SJCRH30 (cell line): ENCODE data around the gene RER1. TPM values are rescaled to one million over a fixed set of nuclear protein-coding genes. Genes with fewer than 3 reads are reported as not detected.

Experiments used
- DNase-seq, 2 experiments: peaks; one replicate each; pipeline ENCODE4 v3.0.0-alpha.2; 2015 to 2020
- H3K27ac ChIP-seq: fragments of 250-450 bp; sonication (Bioruptor Pico); 2 replicates; pipeline ENCODE4 v1.5.1; 2020; ENCODE audit warnings: mild to moderate bottlenecking, moderate library complexity
- H3K27me3 ChIP-seq: fragments of 250-450 bp; sonication (Bioruptor Pico); 2 replicates; pipeline ENCODE4 v1.5.1; 2020; ENCODE audit warnings: mild to moderate bottlenecking, moderate library complexity
- H3K36me3 ChIP-seq: fragments of 250-450 bp; sonication (Bioruptor Pico); 2 replicates; pipeline ENCODE4 v1.5.1; 2020; ENCODE audit warnings: mild to moderate bottlenecking, moderate library complexity
- H3K4me1 ChIP-seq: fragments of 250-450 bp; sonication (Bioruptor Pico); 2 replicates; pipeline ENCODE4 v1.5.1; 2020; ENCODE audit warnings: mild to moderate bottlenecking, moderate library complexity
- H3K4me3 ChIP-seq: fragments of 250-450 bp; sonication (Bioruptor Pico); 2 replicates; pipeline ENCODE4 v1.5.1; 2020; ENCODE audit warnings: mild to moderate bottlenecking, moderate library complexity
- H3K9me3 ChIP-seq: fragments of 250-450 bp; sonication (Bioruptor Pico); replicated peaks from 2 replicates; pipeline ENCODE4 v1.5.1; 2020; ENCODE audit warnings: mild to moderate bottlenecking, moderate library complexity
- total RNA-seq: library from RNA; depleted of rRNA; stranded (reverse); fragments of >200 nt; shearing (Covaris generic); gene quantifications from 2 replicates; pipeline ENCODE4 v1.2.3, GENCODE V29; 2014

RER1 gene
- total RNA-seq, 1 experiment from 2014 or later = 145 TPM

DNA sequence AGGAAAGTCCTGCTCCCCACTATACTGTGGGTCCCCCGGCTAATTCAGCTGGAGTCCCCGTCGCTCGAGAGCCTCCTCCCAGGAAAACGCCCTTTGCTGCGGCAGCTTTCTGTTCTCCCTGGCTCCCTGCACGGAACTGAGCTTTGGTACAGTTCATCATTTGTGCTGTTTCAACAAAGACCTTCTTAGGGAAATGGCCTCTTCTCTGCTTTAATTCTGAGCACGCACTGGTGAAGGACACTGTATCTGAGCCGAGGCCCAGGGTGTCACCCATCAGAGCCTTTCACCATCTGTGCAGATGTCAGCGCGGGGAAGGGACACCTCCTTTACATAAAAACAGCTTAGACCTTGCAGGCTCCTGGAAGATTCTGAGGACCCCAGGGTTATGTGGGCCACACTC lies 34.3 kb downstream of the RER1 start:
- no peaks in the 10 kb centered on the region for H3K4me1 ChIP-seq
- H3K27ac ChIP-seq = no peak overlapping the region
- H3K27me3 ChIP-seq = peaks cover 30% of the 10 kb centered on the region
- H3K9me3 ChIP-seq = peaks cover 3% of the 10 kb centered on the region; the same call in 1 of the 2 replicates
- H3K36me3 ChIP-seq = no peaks in the 10 kb centered on the region
- H3K4me3 ChIP-seq = no peak overlapping the region
- no peak for DNase-seq

- Histone ChIP-seq H3K27me3 (peaks cover 36% of the 10 kb centered on the region), H3K36me3 (no peaks in the 10 kb centered on the region), H3K4me3 (no peak overlapping the region), H3K4me1 (no peaks in the 10 kb centered on the region), H3K9me3 (peaks cover 3% of the 10 kb centered on the region; the same call in 1 of the 2 replicates), H3K27ac (no peak overlapping the region)
- no peak for DNase-seq
Measured at GRCh38 chr1:2426540-2426939, 34.9 kb downstream of the RER1 start.

- Histone ChIP-seq H3K4me3 (no peak overlapping the region), H3K27ac (no peak overlapping the region), H3K27me3 (peaks cover 41% of the 10 kb centered on the region), H3K36me3 (no peaks in the 10 kb centered on the region), H3K9me3 (peaks cover 3% of the 10 kb centered on the region; the same call in 1 of the 2 replicates), H3K4me1 (no peaks in the 10 kb centered on the region)
- no peak for DNase-seq
Measured at GRCh38 chr1:2427051-2427450, 35.4 kb downstream of the RER1 start.

- Histone ChIP-seq H3K27me3 (peaks cover 51% of the 10 kb centered on the region), H3K27ac (no peak overlapping the region)
- no peak for DNase-seq
Measured at GRCh38 chr1:2427976-2428375, 36.3 kb downstream of the RER1 start.

GRCh38 chr1:2428490-2428889 lies 36.8 kb downstream of the RER1 start:
- H3K4me1 ChIP-seq = no peaks in the 10 kb centered on the region
- no peak overlapping the region for H3K27ac ChIP-seq
- no peaks in the 10 kb centered on the region for H3K36me3 ChIP-seq
- H3K4me3 ChIP-seq = no peak overlapping the region
- H3K9me3 ChIP-seq = peaks cover 3% of the 10 kb centered on the region; the same call in 1 of the 2 replicates
- peaks cover 56% of the 10 kb centered on the region for H3K27me3 ChIP-seq
- no peak for DNase-seq

More at GRCh38 chr1:2427976-2428375, 36.3 kb downstream of the RER1 start:
- H3K9me3 ChIP-seq = peaks cover 3% of the 10 kb centered on the region; the same call in 1 of the 2 replicates
- H3K36me3 ChIP-seq = no peaks in the 10 kb centered on the region
- H3K4me1 ChIP-seq = no peaks in the 10 kb centered on the region
- H3K4me3 ChIP-seq = no peak overlapping the region

DNA sequence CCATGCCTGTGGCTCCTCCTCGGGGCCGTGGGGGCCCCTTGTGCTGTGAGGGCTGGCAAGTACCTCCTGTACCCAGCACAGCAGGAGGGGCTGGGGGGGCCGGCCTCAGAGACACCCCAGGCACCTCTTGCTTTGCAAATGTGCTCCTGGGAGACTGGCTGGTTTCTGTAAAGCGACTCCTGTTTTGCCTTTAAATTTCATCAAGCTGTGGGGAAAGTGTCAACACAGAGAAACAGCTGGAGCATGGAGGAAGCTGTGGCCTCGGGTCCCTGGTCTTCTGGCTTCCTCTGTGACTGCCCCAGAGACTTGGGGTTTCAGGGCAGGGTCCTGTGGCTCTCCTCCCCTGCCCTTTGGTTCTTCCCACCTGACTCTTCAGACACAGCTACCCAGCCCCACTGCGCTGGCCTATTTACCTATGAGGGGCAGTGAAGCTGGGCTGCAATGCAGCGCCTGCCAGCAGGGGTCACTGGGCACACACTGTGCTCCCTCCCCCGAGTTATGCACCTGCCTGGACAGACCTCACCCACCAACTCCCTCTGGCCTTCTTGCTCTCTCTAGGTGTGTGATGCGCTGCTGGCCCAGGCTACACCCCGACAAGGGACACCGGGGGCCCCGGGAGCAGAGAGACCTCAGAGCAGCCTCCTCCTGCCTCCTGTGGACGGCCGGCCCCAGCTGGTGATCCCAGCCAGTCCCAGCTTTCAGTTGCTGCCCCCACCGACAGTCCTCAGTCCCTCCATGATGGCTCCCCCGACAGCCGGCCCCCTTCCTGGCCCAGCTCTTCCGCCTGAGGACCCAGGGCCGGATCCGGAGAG lies 38.3 kb downstream of the RER1 start:
- Histone ChIP-seq H3K36me3 (no peaks in the 10 kb centered on the region), H3K27me3 (peaks cover 71% of the 10 kb centered on the region), H3K9me3 (peaks cover 3% of the 10 kb centered on the region; the same call in 1 of the 2 replicates), H3K4me3 (no peak overlapping the region), H3K4me1 (no peaks in the 10 kb centered on the region), H3K27ac (no peak overlapping the region)
- no peak for DNase-seq

DNA sequence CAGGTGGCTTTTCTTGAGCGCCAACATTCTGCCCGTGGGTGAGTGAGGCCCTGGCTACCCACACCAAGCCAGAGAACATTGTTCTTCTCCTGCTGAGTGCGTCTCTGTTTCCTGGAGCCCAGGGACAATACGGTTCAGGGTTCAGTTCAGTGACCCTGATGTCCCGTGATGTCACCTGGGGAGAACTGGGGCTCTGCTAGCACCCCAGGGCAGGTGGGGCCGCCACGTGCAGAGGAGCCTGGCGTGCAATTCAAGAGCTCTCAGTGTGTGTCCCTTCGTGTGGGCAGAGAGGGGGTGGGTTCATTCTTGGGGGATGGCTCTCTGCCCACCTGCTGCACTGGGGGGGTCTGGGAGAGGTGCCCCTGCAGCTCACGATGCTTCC lies 38.9 kb downstream of the RER1 start:
- Histone ChIP-seq H3K27ac (no peak overlapping the region), H3K27me3 (peaks cover 77% of the 10 kb centered on the region), H3K4me1 (no peaks in the 10 kb centered on the region), H3K36me3 (no peaks in the 10 kb centered on the region), H3K4me3 (no peak overlapping the region), H3K9me3 (peaks cover 3% of the 10 kb centered on the region; the same call in 1 of the 2 replicates)
- no peak for DNase-seq

GRCh38 chr1:2431103-2431502 lies 39.5 kb downstream of the RER1 start:
- H3K4me1 ChIP-seq = no peaks in the 10 kb centered on the region
- DNase-seq = no peak
- no peak overlapping the region for H3K27ac ChIP-seq
- H3K36me3 ChIP-seq = no peaks in the 10 kb centered on the region
- H3K4me3 ChIP-seq = no peak overlapping the region
- peaks cover 3% of the 10 kb centered on the region; the same call in 1 of the 2 replicates for H3K9me3 ChIP-seq
- peaks cover 73% of the 10 kb centered on the region for H3K27me3 ChIP-seq

- Histone ChIP-seq H3K9me3 (peaks cover 3% of the 10 kb centered on the region; the same call in 1 of the 2 replicates), H3K27ac (no peak overlapping the region), H3K4me1 (no peaks in the 10 kb centered on the region), H3K4me3 (no peak overlapping the region), H3K27me3 (peaks cover 69% of the 10 kb centered on the region), H3K36me3 (no peaks in the 10 kb centered on the region)
- no peak for DNase-seq
Measured at GRCh38 chr1:2431518-2431917, 39.9 kb downstream of the RER1 start.

DNA sequence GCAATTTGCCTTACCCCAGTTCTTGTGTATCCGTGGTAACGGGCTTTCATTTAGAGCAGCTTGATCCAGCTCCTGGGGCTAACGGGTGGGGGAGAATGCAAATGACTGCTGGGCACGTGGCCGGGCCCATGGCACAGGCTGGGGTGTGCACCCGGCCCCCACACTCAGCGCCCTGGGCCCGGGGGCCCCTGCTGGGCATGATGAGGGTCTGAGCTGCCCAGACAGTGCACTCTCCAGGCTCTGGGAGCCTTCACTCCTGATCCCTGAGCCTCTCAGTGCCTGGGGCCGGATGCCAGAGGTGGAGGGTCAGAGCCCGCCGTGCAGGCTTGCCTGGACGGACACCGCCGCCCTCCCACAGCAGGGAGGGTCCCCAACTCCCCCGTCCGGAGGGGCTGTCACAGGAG lies 40.8 kb downstream of the RER1 start:
- Histone ChIP-seq H3K4me1 (no peaks in the 10 kb centered on the region), H3K27ac (no peak overlapping the region), H3K4me3 (no peak overlapping the region), H3K27me3 (peaks cover 60% of the 10 kb centered on the region), H3K9me3 (peaks cover 3% of the 10 kb centered on the region; the same call in 1 of the 2 replicates), H3K36me3 (no peaks in the 10 kb centered on the region)
- DNase-seq = no peak

- H3K27ac ChIP-seq = no peak overlapping the region
- H3K4me3 ChIP-seq = no peak overlapping the region
- no peaks in the 10 kb centered on the region for H3K36me3 ChIP-seq
- H3K27me3 ChIP-seq = peaks cover 54% of the 10 kb centered on the region
- H3K4me1 ChIP-seq = no peaks in the 10 kb centered on the region
- no peak for DNase-seq
- peaks cover 3% of the 10 kb centered on the region; the same call in 1 of the 2 replicates for H3K9me3 ChIP-seq
Measured at GRCh38 chr1:2433196-2433595, 41.6 kb downstream of the RER1 start.

- Histone ChIP-seq H3K27ac (no peak overlapping the region), H3K4me3 (no peak overlapping the region), H3K36me3 (no peaks in the 10 kb centered on the region), H3K4me1 (no peaks in the 10 kb centered on the region), H3K9me3 (peaks cover 3% of the 10 kb centered on the region; the same call in 1 of the 2 replicates), H3K27me3 (peaks cover 48% of the 10 kb centered on the region)
- DNase-seq = no peak
Measured at GRCh38 chr1:2433936-2434655, 42.5 kb downstream of the RER1 start.

DNA sequence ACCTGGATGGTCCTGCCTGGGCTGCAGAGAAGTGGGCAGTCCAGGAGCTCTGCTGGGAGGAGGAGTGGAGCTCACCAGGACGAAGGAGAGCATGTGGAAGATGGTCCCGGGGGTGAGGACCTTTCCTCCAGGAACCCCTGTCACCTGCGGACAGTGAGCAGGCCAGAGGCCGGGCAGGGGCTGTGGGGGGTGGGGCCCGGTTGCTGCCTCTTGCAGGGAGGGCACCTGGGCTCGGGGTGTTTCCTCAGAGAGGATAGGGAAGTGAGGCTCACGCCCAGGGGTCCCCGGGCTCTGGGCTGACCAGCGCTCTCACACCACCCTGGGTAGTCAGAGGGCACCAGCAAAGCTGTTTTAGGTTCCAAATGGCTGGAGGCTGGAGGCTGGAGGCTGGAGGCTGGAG lies 43.5 kb downstream of the RER1 start:
- H3K36me3 ChIP-seq = no peaks in the 10 kb centered on the region

GRCh38 chr1:2435746-2436355 lies 44.2 kb downstream of the RER1 start:
- H3K27ac ChIP-seq = no peak overlapping the region
- no peaks in the 10 kb centered on the region for H3K4me1 ChIP-seq
- no peaks in the 10 kb centered on the region for H3K36me3 ChIP-seq
- no peak for DNase-seq
- H3K27me3 ChIP-seq = peaks cover 54% of the 10 kb centered on the region
- H3K4me3 ChIP-seq = no peak overlapping the region
- H3K9me3 ChIP-seq = no peaks in the 10 kb centered on the region

More for the DNA sequence above, 43.5 kb downstream of the RER1 start:
- no peaks in the 10 kb centered on the region for H3K4me1 ChIP-seq
- no peak overlapping the region for H3K27ac ChIP-seq
- no peaks in the 10 kb centered on the region for H3K9me3 ChIP-seq
- H3K27me3 ChIP-seq = peaks cover 52% of the 10 kb centered on the region
- H3K4me3 ChIP-seq = no peak overlapping the region
- no peak for DNase-seq

- no peak overlapping the region for H3K27ac ChIP-seq
- H3K4me1 ChIP-seq = no peaks in the 10 kb centered on the region
- H3K27me3 ChIP-seq = peaks cover 49% of the 10 kb centered on the region
Measured at GRCh38 chr1:2436876-2437275, 45.2 kb downstream of the RER1 start.

More at GRCh38 chr1:2436876-2437275, 45.2 kb downstream of the RER1 start:
- no peaks in the 10 kb centered on the region for H3K9me3 ChIP-seq
- H3K36me3 ChIP-seq = no peaks in the 10 kb centered on the region
- DNase-seq = no peak
- H3K4me3 ChIP-seq = no peak overlapping the region
